CD14-positive monocyte (primary cell): ENCODE measurements around the gene PLA2G4A. TPM values are rescaled to one million over a fixed set of nuclear protein-coding genes. Genes with fewer than 3 reads are reported as not detected.

ENCODE experiments used
- DNase-seq, 3 donors: peaks; one replicate each; pipeline ENCODE4 v3.0.0-alpha.2; 2011 to 2022
- H2AFZ ChIP-seq: 2 replicates; pipeline ENCODE4 v1.6.0; 2012; ENCODE audit warnings: mild to moderate bottlenecking, low read depth, low read length, inconsistent platforms; ENCODE audit not compliant: insufficient read depth, poor library complexity, severe bottlenecking
- H3K27ac ChIP-seq, 2 donors: 1 replicate in 1 of 2; 2 replicates in 1 of 2; pipeline ENCODE4 v1.5.1; 2012 to 2013; ENCODE audit warnings: low read length in 2 of 2, control low read depth in 1 of 2, inconsistent platforms in 1 of 2, low read depth in 1 of 2, mild to moderate bottlenecking in 1 of 2
- H3K27me3 ChIP-seq, 2 donors: one replicate each; pipeline versions ENCODE4 v1.6.0 to v1.6.1; 2011 to 2013; ENCODE audit warnings: low read length in 2 of 2; ENCODE audit not compliant: control insufficient read depth in 2 of 2, insufficient read depth in 2 of 2
- H3K36me3 ChIP-seq, 2 donors: replicated peaks in 1 of 2; 1 replicate in 1 of 2; 2 replicates in 1 of 2; pipeline versions ENCODE4 v1.5.1 to v1.6.1; 2012 to 2013; ENCODE audit warnings: low read length in 2 of 2, control low read depth in 1 of 2, inconsistent platforms in 1 of 2, mild to moderate bottlenecking in 1 of 2; ENCODE audit not compliant: insufficient read depth in 2 of 2, control insufficient read depth in 1 of 2
- H3K4me1 ChIP-seq, 2 donors: 1 replicate in 1 of 2; 2 replicates in 1 of 2; pipeline versions ENCODE4 v1.5.1 to v1.6.1; 2012 to 2013; ENCODE audit warnings: low read length in 2 of 2, control low read depth in 1 of 2, inconsistent platforms in 1 of 2, mild to moderate bottlenecking in 1 of 2, moderate library complexity in 1 of 2; ENCODE audit not compliant: insufficient read depth in 2 of 2, control insufficient read depth in 1 of 2
- H3K4me2 ChIP-seq: replicated peaks from 2 replicates; pipeline ENCODE3; 2012; ENCODE audit warnings: low read length, moderate library complexity, mild to moderate bottlenecking; ENCODE audit not compliant: poor library complexity, severe bottlenecking; ENCODE audit errors: extremely low read depth
- H3K4me3 ChIP-seq, 3 experiments: fragments of 200-600 bp in 1 of 3; sonication (generic) in 1 of 3; replicated peaks in 1 of 3; 1 replicate in 2 of 3; 2 replicates in 1 of 3; pipeline ENCODE4 v1.5.1; 2011 to 2013; ENCODE audit warnings: low read length in 3 of 3, mild to moderate bottlenecking in 3 of 3, control low read depth in 2 of 3, low read depth in 2 of 3, inconsistent platforms in 1 of 3, moderate library complexity in 1 of 3
- H3K79me2 ChIP-seq: 2 replicates; pipeline ENCODE4 v1.6.0; 2012; ENCODE audit warnings: mild to moderate bottlenecking, control low read depth, inconsistent platforms, low read length, moderate library complexity; ENCODE audit not compliant: insufficient read depth
- H3K9ac ChIP-seq: 2 replicates; pipeline ENCODE4 v1.6.0; 2017; ENCODE audit warnings: low read length, mild to moderate bottlenecking; ENCODE audit not compliant: insufficient read depth, poor library complexity, severe bottlenecking
- H3K9me3 ChIP-seq, 2 donors: replicated peaks in 1 of 2; 1 replicate in 1 of 2; 2 replicates in 1 of 2; pipeline versions ENCODE4 v1.5.1 to v1.6.1; 2012 to 2013; ENCODE audit warnings: low read length in 2 of 2, control low read depth in 1 of 2; ENCODE audit not compliant: control insufficient read depth in 1 of 2, insufficient read depth in 1 of 2
- H4K20me1 ChIP-seq: 2 replicates; pipeline ENCODE4 v1.6.0; 2012; ENCODE audit warnings: mild to moderate bottlenecking, low read length, control low read depth, moderate library complexity; ENCODE audit not compliant: insufficient read depth
- H3K27ac Mint-ChIP-seq, 7 donors: one replicate each; pipeline ENCODE4 v1.8.0; 2020; ENCODE audit warnings: mild to moderate bottlenecking in 7 of 7, mixed read lengths in 7 of 7, moderate library complexity in 6 of 7, inconsistent platforms in 2 of 7
- H3K27me3 Mint-ChIP-seq, 3 donors: one replicate each; pipeline ENCODE4 v1.8.0; 2021 to 2022; ENCODE audit warnings: low read depth in 3 of 3, mild to moderate bottlenecking in 3 of 3, mixed read lengths in 3 of 3, moderate library complexity in 3 of 3, inconsistent platforms in 1 of 3
- H3K36me3 Mint-ChIP-seq, 2 donors: one replicate each; pipeline ENCODE4 v1.8.0; 2020; ENCODE audit warnings: mixed read lengths in 2 of 2, inconsistent platforms in 1 of 2, mild to moderate bottlenecking in 1 of 2
- H3K4me1 Mint-ChIP-seq: one replicate; pipeline ENCODE4 v1.8.0; 2020; ENCODE audit warnings: mild to moderate bottlenecking, mixed read lengths
- H3K4me3 Mint-ChIP-seq, 2 donors: one replicate each; pipeline ENCODE4 v1.8.0; 2020; ENCODE audit warnings: mild to moderate bottlenecking in 2 of 2, mixed read lengths in 2 of 2, moderate library complexity in 1 of 2
- H3K9me3 Mint-ChIP-seq, 7 donors: one replicate each; pipeline ENCODE4 v1.8.0; 2020 to 2022; ENCODE audit warnings: mixed read lengths in 7 of 7, mild to moderate bottlenecking in 6 of 7, moderate library complexity in 6 of 7, inconsistent platforms in 2 of 7
- CTCF ChIP-seq: fragments of 200-600 bp; IDR thresholded peaks from one replicate; pipeline ENCODE4 v1.8.0; 2022; ENCODE audit warnings: antibody characterized with exemption, mild to moderate bottlenecking
- WGBS: methylation state at CpG from one replicate; pipeline ENCODE4 v1.1.5; 2013; ENCODE audit warnings: missing lambda C conversion rate; ENCODE audit not compliant: insufficient coverage; 5-methylcytosine and 5-hydroxymethylcytosine counted together
- intact Hi-C, 2 donors: fragments of 100-400 bp; cut with micrococcal nuclease; formaldehyde crosslinking; loops; one replicate each; pipeline versions ENCODE4 v1.15.0 to v1.15.1; 2023
- polyA plus RNA-seq, 3 donors: library from polyadenylated mRNA; depleted of rRNA in 1 of 3; unstranded in 2 of 3; stranded (reverse) in 1 of 3; fragments of 300-500 nt in 2 of 3; fragments of >200 nt in 1 of 3; fragmentation: Illumina TruSeq in 2 of 3; gene quantifications; 1 replicate in 2 of 3; 2 replicates in 1 of 3; pipeline ENCODE4 v1.2.3, GENCODE V29; 2012 to 2021

The PLA2G4A gene
- polyA plus RNA-seq, 3 donors = 1.4 to 4.5 (median 4.1) TPM

- Histone ChIP-seq H3K36me3 (no peaks in the 10 kb centered on the region), H3K9me3 (no peaks in the 10 kb centered on the region), H3K4me2 (no peak overlapping the region), H3K27me3 (no peaks in the 10 kb centered on the region), H3K79me2 (no peaks in the 10 kb centered on the region), H3K27ac (no peak overlapping the region), H3K4me3 (no peak overlapping the region), H4K20me1 (no peaks in the 10 kb centered on the region), H3K9ac (no peak overlapping the region), H3K4me1 (no peaks in the 10 kb centered on the region), H2AFZ (no peak overlapping the region)
- Mint-ChIP-seq H3K9me3 (peaks cover 0 to 2% (median 0%) of the 10 kb centered on the region in 7 donors), H3K4me1 (peaks cover 5% of the 10 kb centered on the region), H3K4me3 (no peak overlapping the region), H3K36me3 (no peaks in the 10 kb centered on the region), H3K27ac (no peak overlapping the region), H3K27me3 (no peaks in the 10 kb centered on the region)
- intact Hi-C loops = no loop called here
- no peak for TF ChIP-seq CTCF
- no peak for DNase-seq
- WGBS = no CpG with 5 or more reads among the region's 1 CpG
These were observed 35.2 kb upstream of the PLA2G4A start for GRCh38 chr1:186793582-186793927.

- H3K4me2 ChIP-seq = no peak overlapping the region
- no peaks in the 10 kb centered on the region for H3K36me3 Mint-ChIP-seq
- intact Hi-C loops = no loop called here
- H4K20me1 ChIP-seq = no peaks in the 10 kb centered on the region
- no CpG with 5 or more reads among the region's 4 CpGs for WGBS
- no peak for DNase-seq
- peaks cover 4 to 10% of the 10 kb centered on the region in 2 donors for H3K4me1 ChIP-seq
- no peak for TF ChIP-seq CTCF
- H3K4me3 Mint-ChIP-seq = no peak overlapping the region
- no peak overlapping the region for H2AFZ ChIP-seq
- H3K4me3 ChIP-seq = no peak overlapping the region
- H3K9me3 Mint-ChIP-seq = no peaks in the 10 kb centered on the region
- H3K4me1 Mint-ChIP-seq = peaks cover 12% of the 10 kb centered on the region
- H3K27ac ChIP-seq = no peak overlapping the region
- H3K36me3 ChIP-seq = no peaks in the 10 kb centered on the region
- H3K79me2 ChIP-seq = no peaks in the 10 kb centered on the region
- H3K27me3 Mint-ChIP-seq = no peaks in the 10 kb centered on the region
- no peaks in the 10 kb centered on the region for H3K9me3 ChIP-seq
- H3K27me3 ChIP-seq = no peaks in the 10 kb centered on the region
- no peak overlapping the region for H3K9ac ChIP-seq
- no peak overlapping the region for H3K27ac Mint-ChIP-seq
These were observed 29.6 kb upstream of the PLA2G4A start for GRCh38 chr1:186798960-186799688.
